ENCODE data around the gene WSB1. TPM values are rescaled to one million over a fixed set of nuclear protein-coding genes. Genes with fewer than 3 reads are reported as not detected.

WSB1 gene
- total RNA-seq, 1 donor from 2014 or later = 360 TPM

DNA sequence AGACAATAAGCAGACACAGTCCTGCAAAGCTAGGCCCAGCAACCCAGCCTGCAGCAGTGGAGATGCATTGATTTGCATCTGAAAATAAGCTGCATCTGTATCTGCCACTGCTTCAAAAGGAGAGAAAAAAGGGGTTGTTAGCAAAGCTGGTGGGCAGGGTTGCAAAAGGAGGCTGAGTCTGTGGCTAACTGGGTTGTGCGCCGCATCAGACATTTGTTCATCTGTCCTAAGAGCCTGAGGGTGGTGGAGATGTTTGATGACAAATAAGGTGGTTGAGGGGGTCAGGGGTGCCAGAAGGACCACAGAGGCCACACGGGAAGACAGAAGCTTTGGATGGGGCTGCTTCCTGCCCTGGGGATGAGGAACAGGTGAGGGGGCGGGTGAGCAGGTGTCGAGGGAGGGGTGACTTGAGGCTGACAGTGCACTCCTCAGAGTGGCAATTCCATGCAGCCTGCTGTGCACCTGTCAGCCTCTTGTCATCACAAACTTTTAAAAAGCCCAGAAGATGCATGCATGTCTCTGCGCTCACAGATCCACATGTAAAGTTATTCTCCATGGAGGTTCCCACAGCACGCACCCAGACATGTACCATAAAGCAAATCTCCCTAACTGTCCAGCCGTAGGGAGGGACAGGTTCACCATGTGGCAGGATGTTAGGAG is 35.4 kb downstream of the WSB1 start:
- DNase-seq (no peak), ATAC-seq (no peak)
- peaks cover 28% of the 10 kb centered on the region for H3K4me1 ChIP-seq
- intact Hi-C loops (cut with DNase I) = no loop called here
- no peaks in the 10 kb centered on the region for H3K9me3 ChIP-seq
- TF ChIP-seq, protein P1, sequence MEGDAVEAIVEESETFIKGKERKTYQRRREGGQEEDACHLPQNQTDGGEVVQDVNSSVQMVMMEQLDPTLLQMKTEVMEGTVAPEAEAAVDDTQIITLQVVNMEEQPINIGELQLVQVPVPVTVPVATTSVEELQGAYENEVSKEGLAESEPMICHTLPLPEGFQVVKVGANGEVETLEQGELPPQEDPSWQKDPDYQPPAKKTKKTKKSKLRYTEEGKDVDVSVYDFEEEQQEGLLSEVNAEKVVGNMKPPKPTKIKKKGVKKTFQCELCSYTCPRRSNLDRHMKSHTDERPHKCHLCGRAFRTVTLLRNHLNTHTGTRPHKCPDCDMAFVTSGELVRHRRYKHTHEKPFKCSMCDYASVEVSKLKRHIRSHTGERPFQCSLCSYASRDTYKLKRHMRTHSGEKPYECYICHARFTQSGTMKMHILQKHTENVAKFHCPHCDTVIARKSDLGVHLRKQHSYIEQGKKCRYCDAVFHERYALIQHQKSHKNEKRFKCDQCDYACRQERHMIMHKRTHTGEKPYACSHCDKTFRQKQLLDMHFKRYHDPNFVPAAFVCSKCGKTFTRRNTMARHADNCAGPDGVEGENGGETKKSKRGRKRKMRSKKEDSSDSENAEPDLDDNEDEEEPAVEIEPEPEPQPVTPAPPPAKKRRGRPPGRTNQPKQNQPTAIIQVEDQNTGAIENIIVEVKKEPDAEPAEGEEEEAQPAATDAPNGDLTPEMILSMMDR (IDR thresholded peaks at IDR 0.05) = no peak
- H3K4me3 ChIP-seq = no peak overlapping the region
- H3K36me3 ChIP-seq = no peaks in the 10 kb centered on the region
- H3K27me3 ChIP-seq = no peaks in the 10 kb centered on the region
- no peak overlapping the region for H3K27ac ChIP-seq

DNA sequence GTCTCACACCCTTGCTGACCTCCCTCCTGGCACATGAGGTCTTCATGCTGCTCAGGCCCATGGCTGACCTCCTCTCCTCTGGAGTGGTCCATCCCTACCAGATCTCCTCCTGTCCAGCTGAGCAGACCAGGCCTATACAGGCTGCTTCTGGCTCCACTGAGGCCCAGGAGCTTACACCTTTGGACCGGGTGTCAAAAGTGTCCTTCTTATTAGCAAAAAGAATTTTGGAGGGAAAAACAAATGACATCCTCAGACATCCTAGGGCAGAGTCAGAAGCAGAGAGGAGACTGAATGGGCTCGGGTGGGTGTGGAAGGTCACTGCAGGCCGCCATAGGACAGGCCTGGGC is 38.1 kb downstream of the WSB1 start:
- peak overlapping the region; percentile 88 for H3K27ac ChIP-seq

GRCh38 chr17:27332485-27333409 is 38.8 kb downstream of the WSB1 start:
- TF ChIP-seq, protein P1 (IDR thresholded peaks at IDR 0.05) = peak; percentile 91
- H3K27ac ChIP-seq = peak overlapping the region; percentile 88
- ATAC-seq (peak; percentile 97), DNase-seq (peak; percentile 99)
- no peaks in the 10 kb centered on the region for H3K9me3 ChIP-seq
- H3K36me3 ChIP-seq = no peaks in the 10 kb centered on the region
- intact Hi-C loops (cut with DNase I) = loop anchor here (10.0 kb wide), 1 partner anchor 88 kb away; no protein-coding TSS in a partner anchor
- no peaks in the 10 kb centered on the region for H3K27me3 ChIP-seq
- peak overlapping the region; percentile 54 for H3K4me3 ChIP-seq
- H3K4me1 ChIP-seq = peaks cover 19% of the 10 kb centered on the region

More for the DNA sequence above, 38.1 kb downstream of the WSB1 start:
- intact Hi-C loops (cut with DNase I) = loop anchor here (10.0 kb wide), 1 partner anchor 87 kb away; no protein-coding TSS in a partner anchor
- ATAC-seq = no peak
- TF ChIP-seq, protein P1 (IDR thresholded peaks at IDR 0.05) = no peak
- H3K9me3 ChIP-seq = no peaks in the 10 kb centered on the region
- no peak for DNase-seq
- H3K4me3 ChIP-seq = no peak overlapping the region
- no peaks in the 10 kb centered on the region for H3K36me3 ChIP-seq
- H3K27me3 ChIP-seq = no peaks in the 10 kb centered on the region
- H3K4me1 ChIP-seq = peaks cover 19% of the 10 kb centered on the region

GRCh38 chr17:27333410-27333980 is 39.6 kb downstream of the WSB1 start:
- H3K36me3 ChIP-seq = no peaks in the 10 kb centered on the region
- TF ChIP-seq, protein P1 (IDR thresholded peaks at IDR 0.05) = no peak
- no peaks in the 10 kb centered on the region for H3K9me3 ChIP-seq
- ATAC-seq (no peak), DNase-seq (no peak)
- peak overlapping the region; percentile 88 for H3K27ac ChIP-seq
- no peaks in the 10 kb centered on the region for H3K27me3 ChIP-seq
- peak overlapping the region; percentile 54 for H3K4me3 ChIP-seq
- intact Hi-C loops (cut with DNase I) = loop anchor here (10.0 kb wide), 1 partner anchor 89 kb away; no protein-coding TSS in a partner anchor
- H3K4me1 ChIP-seq = peaks cover 19% of the 10 kb centered on the region

DNA sequence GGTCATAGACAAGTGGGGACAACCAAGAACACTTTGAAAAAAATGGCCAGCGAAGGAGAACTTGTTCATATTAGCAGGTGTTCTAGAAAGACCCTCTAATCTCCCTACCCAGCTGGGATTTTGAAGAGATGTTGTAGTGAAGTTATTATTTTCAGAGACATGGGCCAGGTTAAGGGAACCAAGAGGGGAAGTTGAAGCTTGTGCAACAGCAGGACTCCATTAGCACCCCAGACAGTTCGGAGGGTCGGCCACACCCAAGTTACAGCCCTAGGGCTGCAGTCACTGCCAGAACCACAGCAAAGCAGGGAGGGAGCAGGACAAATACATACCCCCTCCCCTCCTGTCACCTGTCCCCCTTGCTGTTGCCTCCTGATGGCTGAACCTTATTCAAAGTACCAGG is 42.3 kb downstream of the WSB1 start:
- ATAC-seq (no peak), DNase-seq (no peak)
- Histone ChIP-seq H3K4me3 (no peak overlapping the region), H3K4me1 (peaks cover 25% of the 10 kb centered on the region), H3K27me3 (no peaks in the 10 kb centered on the region), H3K27ac (no peak overlapping the region), H3K9me3 (no peaks in the 10 kb centered on the region), H3K36me3 (no peaks in the 10 kb centered on the region)
- intact Hi-C loops (cut with DNase I) = loop anchor here (10.0 kb wide), 1 partner anchor 91 kb away; no protein-coding TSS in a partner anchor
- TF ChIP-seq, protein P1 (IDR thresholded peaks at IDR 0.05) = no peak

Data from upper lobe of right lung (tissue), 1 donor.